ENCODE data around the gene NCOR2. TPM values are rescaled to one million over a fixed set of nuclear protein-coding genes. Genes with fewer than 3 reads are reported as not detected.

The NCOR2 gene
- total RNA-seq, 4 donors from 2014 or later = 211 to 265 (median 225) TPM

DNA sequence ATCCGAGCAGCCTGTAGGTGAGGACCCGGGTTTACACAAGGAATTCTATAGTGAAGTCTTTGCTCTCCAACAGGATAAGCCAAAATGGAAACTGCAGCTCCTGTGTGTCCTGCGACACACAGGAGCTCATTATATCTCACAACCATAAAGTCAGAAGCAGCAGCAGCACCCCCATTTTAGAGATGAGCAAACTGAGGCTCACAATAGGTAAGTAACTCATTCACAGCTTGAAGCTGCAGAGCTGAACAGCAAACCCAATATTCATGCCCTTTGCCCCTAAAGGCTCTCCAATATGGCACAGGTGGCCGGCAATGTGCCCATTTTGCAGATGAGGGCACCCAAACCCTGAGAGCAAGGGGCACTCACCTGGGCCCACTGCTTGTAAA, 4.6 kb downstream of the NCOR2 start:
- Histone ChIP-seq H3K36me3 (peaks cover 0 to 5% (median 0%) of the 10 kb centered on the region in 3 donors), H3K27ac (peak overlapping the region in 2 of 4 donors; percentile 98), H3K27me3 (no peaks in the 10 kb centered on the region), H3K9me3 (no peaks in the 10 kb centered on the region), H3K4me1 (peaks cover 0 to 79% (median 56%) of the 10 kb centered on the region in 4 donors), H3K4me3 (no peak overlapping the region)
- no peak for DNase-seq (ENCODE audit: low spot score in 2 of 2)
- TF ChIP-seq EP300 (IDR thresholded peaks at IDR 0.05) (no peak), POLR2A (IDR thresholded peaks at IDR 0.05) (no peak)
- TF ChIP-seq, protein P1, sequence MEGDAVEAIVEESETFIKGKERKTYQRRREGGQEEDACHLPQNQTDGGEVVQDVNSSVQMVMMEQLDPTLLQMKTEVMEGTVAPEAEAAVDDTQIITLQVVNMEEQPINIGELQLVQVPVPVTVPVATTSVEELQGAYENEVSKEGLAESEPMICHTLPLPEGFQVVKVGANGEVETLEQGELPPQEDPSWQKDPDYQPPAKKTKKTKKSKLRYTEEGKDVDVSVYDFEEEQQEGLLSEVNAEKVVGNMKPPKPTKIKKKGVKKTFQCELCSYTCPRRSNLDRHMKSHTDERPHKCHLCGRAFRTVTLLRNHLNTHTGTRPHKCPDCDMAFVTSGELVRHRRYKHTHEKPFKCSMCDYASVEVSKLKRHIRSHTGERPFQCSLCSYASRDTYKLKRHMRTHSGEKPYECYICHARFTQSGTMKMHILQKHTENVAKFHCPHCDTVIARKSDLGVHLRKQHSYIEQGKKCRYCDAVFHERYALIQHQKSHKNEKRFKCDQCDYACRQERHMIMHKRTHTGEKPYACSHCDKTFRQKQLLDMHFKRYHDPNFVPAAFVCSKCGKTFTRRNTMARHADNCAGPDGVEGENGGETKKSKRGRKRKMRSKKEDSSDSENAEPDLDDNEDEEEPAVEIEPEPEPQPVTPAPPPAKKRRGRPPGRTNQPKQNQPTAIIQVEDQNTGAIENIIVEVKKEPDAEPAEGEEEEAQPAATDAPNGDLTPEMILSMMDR (IDR thresholded peaks at IDR 0.05) = no peak
- 57 to 77% methylated on average over 3 to 4 of the region's 4 CpGs for WGBS, 2 donors

GRCh38 chr12:124562018-124562795, 5.2 kb downstream of the NCOR2 start:
- H3K36me3 ChIP-seq = peaks cover 0 to 5% (median 0%) of the 10 kb centered on the region in 3 donors
- peaks cover 0 to 83% (median 57%) of the 10 kb centered on the region in 4 donors for H3K4me1 ChIP-seq
- no peak overlapping the region for H3K4me3 ChIP-seq
- WGBS, 2 donors = 52 to 54% methylated on average over 18 of the region's 18 CpGs
- peak overlapping the region in 2 of 4 donors; percentile 98 for H3K27ac ChIP-seq
- TF ChIP-seq POLR2A (IDR thresholded peaks at IDR 0.05) (no peak), EP300 (IDR thresholded peaks at IDR 0.05) (no peak)
- TF ChIP-seq, protein P1 (IDR thresholded peaks at IDR 0.05) = no peak
- no peaks in the 10 kb centered on the region for H3K27me3 ChIP-seq
- H3K9me3 ChIP-seq = no peaks in the 10 kb centered on the region
- DNase-seq (ENCODE audit: low spot score in 2 of 2) = no peak

DNA sequence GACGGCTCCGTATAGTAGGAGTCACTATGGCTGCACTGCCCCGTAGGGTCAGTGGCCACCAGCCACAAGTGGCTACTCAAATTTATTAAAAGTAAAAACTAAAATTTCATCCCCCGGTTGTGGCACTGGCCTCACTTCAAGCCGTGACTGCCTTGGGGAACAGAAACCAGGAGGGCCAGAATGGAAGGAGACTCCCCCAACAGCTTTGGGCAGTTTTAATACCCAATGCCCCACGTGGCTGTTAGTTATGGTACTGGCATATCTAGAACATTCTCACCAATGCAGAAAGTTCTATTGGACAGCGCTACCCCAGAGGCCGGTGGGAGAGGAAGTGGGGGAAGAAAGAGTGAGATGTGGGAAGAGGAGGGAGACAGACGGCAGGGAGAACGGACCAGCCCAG, 6.2 kb downstream of the NCOR2 start:
- TF ChIP-seq POLR2A (IDR thresholded peaks at IDR 0.05) (no peak), EP300 (IDR thresholded peaks at IDR 0.05) (no peak)
- H3K4me1 ChIP-seq = peaks cover 0 to 93% (median 59%) of the 10 kb centered on the region in 4 donors
- no peak overlapping the region for H3K4me3 ChIP-seq
- no peaks in the 10 kb centered on the region for H3K27me3 ChIP-seq
- peak overlapping the region in 2 of 4 donors; percentile 60 to 98 for H3K27ac ChIP-seq
- no peak for DNase-seq (ENCODE audit: low spot score in 2 of 2)
- no peaks in the 10 kb centered on the region for H3K9me3 ChIP-seq
- 39 to 47% methylated on average over 10 of the region's 10 CpGs for whole genome bisulfite sequencing, 2 donors
- peaks cover 0 to 5% (median 0%) of the 10 kb centered on the region in 3 donors for H3K36me3 ChIP-seq

GRCh38 chr12:124560146-124560890, 7.1 kb downstream of the NCOR2 start:
- Histone ChIP-seq H3K27me3 (no peaks in the 10 kb centered on the region), H3K4me3 (no peak overlapping the region), H3K36me3 (peaks cover 0 to 5% (median 0%) of the 10 kb centered on the region in 3 donors), H3K4me1 (peaks cover 0 to 95% (median 52%) of the 10 kb centered on the region in 4 donors), H3K9me3 (no peaks in the 10 kb centered on the region), H3K27ac (peak overlapping the region in 2 of 4 donors; percentile 8 to 60)
- TF ChIP-seq EP300 (IDR thresholded peaks at IDR 0.05) (no peak), POLR2A (IDR thresholded peaks at IDR 0.05) (no peak)
- TF ChIP-seq, protein P1 (IDR thresholded peaks at IDR 0.05) = no peak
- 52 to 58% methylated on average over 21 of the region's 21 CpGs for WGBS, 2 donors
- no peak for DNase-seq (ENCODE audit: low spot score in 2 of 2)

DNA sequence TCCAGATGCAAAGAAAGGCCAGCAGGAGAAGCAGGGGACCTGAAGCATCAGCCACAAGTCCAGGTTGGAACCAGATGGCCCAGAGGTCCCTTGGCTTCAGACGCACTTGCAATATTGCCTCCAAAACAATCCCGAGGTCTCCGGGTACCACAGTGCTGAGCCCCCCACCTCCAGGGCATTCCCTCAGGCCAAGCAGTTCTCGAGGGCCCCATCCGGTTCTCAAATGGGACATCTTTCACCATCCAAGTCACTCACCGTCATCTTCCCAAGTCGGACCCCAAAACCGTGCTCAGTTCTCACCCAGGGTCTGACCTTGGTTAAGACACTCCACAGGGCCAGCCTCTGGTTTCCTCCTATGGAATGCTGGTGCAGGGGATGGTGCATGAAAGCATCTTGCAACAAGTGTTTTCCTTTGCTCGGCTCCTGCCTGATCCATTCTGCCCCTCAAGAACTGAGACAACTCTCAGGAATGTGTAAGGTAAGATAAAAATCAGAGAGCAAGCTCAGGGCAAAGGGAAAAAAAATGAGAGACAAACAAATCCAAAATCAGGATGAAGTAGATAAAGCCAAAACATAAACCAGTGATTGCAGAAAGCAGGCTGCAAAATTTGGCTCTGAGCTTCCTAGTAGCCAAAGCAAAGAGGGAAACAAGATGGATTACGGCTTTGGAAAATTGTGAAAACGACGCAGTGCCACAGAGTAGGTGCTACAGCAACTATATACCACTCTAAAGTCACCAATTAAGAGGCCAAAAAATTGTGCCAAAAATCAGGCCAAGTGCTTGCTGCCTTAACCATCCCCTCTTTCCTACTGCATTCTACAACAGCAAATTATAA, 8.0 kb downstream of the NCOR2 start:
- H3K36me3 ChIP-seq = peaks cover 0 to 5% (median 0%) of the 10 kb centered on the region in 3 donors
- DNase-seq (ENCODE audit: low spot score in 2 of 2) = no peak
- peaks cover 0 to 95% (median 53%) of the 10 kb centered on the region in 4 donors for H3K4me1 ChIP-seq

More for the DNA sequence above, 8.0 kb downstream of the NCOR2 start:
- Histone ChIP-seq H3K27ac (no peak overlapping the region), H3K4me3 (no peak overlapping the region), H3K27me3 (no peaks in the 10 kb centered on the region), H3K9me3 (no peaks in the 10 kb centered on the region)
- 74 to 80% methylated on average over 12 of the region's 12 CpGs for WGBS, 2 donors
- TF ChIP-seq POLR2A (IDR thresholded peaks at IDR 0.05) (no peak), EP300 (IDR thresholded peaks at IDR 0.05) (no peak)
- TF ChIP-seq, protein P1 (IDR thresholded peaks at IDR 0.05) = no peak

Data from tibial nerve (tissue), 4 donors.